T-helper 9 cell (primary cell): ENCODE data around the gene WARS2.

Experiments
- DNase-seq: peaks from one replicate; pipeline ENCODE4 v3.0.0-alpha.2; 2020

WARS2 gene

DNA sequence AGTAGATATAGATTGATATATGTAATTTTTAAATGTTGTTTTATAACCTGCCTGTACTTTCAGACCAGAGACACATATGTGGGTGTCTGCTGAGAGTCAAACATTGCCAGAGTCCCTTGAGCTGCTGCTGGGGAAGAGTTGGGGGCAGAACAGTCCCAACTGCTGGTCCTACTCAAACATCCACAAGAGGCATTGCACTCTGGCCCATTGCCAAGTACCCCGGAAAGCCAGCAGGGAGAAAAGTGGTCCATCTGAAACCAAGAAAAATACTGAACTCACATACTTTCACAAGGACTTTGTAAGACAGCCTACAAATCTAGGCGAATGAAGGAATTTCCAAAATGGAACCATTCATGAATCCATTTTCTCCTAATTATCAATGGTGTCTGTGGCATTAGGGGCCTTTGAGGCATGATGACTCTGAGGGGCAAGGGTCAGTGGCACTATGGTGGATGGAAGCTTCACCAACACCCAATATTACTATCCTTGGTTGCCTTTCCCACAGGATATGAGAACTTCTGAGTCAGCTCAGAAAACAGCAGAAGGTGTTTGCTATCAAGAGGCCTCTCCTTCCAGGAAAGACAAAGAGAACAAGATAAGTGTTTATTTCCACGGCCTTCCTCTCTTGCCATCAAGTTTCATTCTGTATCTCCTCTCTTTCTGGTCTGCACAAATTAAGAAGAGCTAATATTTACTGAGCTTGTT is 145.0 kb downstream of the WARS2 start:
- DNase-seq, result no peak

DNA sequence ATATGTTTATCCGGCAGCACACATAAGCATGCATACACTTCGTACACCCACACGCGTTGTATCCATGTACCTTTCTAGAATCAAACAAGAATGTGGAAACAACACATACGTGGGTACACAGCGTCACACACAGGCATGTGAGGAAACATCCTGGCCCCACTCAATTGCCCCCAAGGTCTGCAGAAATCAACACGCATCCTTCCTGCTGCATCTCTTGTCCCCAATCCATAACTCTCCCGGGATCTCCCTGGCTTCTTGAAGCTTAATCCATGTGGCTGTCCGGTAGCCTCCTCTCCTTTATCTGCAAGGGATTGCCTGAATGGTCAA is 146.8 kb downstream of the WARS2 start:
- DNase-seq, result no peak

DNA sequence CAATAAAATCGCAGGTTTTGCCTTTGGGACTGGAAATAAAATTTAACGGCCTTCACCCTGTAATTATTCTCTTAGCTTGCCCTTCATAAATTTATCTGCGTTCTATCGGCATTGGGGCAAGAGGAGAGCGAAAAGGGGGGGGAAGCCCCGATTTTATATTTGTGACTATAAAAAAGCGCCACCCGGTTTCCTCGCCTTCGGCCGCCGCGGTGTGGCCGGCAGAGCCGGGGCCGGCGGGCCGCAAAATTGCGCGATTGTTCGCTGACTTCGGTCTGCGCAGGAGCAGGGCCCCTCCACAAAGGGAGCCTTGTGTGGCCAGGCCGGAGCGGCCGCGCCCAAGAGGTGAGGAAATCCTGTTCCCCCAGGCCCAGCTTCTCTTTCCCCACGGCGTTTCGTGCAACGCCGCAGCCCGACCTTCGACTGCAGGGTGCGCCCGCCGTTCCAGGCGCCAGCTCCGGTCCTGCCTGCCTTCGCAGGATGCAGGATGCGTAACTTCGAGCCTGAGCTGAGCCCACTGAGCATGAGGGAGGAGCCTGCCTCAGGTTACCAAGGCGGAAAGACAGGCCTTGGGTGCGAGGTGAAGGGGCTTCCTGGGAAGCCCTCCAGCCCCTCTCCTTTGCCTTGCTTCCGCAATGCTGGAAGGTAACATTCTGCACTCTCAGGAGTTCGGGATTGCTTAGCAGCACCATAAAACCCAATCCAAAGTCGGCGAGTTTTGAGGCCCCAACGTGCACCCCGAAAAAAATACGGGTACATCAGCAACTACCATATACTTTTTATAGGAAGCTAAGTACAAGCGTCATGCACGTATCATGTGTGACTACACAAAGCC is 147.4 kb downstream of the WARS2 start:
- no peak for DNase-seq

DNA sequence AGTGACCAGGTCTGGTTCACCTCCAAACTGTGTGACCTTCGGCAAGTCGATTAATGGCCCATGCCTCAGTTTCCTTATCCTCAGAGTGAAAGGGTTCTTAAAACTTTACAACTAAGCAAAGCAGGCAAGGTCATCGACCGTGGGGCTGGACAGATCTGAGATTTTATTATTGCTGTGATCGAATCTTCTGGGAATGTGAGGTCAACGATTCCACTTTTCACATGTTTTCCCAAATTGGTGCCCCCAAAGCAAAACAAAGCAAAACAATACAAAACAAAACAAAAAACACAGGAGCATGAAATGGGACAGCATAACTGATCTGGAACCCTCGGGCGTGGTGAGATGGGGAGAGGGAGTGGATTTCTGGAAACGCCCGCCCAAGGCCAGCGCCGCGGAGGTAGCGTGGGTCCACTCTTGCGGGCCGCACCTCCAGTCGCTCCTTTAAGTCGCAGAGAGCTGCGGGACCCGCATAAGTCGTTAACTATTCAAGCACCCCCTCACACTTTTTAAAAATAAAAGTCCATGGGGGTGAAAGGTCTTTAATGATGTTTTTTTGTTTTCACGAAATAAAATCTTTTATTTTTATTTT is 148.1 kb downstream of the WARS2 start:
- DNase-seq, result no peak

DNA sequence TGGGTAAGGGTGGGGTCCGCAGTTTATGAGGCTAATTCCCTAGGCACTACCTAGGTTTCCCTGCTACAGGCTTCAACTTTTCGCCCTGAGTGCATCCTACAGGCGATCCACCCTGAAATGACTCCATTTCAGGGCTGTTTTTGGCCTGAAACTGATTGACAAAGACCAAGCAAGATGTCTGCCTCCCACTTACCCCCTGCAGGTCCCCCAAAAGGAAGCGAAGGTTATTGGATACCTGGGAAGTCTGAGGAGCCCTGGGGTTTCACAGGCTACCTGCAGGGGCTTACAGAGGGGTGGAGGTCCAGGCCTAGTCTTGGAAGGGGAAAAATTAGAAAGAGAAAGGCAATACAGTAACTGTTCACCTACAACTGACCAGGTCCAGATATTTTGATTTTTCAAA is 149.0 kb downstream of the WARS2 start:
- no peak for DNase-seq

DNA sequence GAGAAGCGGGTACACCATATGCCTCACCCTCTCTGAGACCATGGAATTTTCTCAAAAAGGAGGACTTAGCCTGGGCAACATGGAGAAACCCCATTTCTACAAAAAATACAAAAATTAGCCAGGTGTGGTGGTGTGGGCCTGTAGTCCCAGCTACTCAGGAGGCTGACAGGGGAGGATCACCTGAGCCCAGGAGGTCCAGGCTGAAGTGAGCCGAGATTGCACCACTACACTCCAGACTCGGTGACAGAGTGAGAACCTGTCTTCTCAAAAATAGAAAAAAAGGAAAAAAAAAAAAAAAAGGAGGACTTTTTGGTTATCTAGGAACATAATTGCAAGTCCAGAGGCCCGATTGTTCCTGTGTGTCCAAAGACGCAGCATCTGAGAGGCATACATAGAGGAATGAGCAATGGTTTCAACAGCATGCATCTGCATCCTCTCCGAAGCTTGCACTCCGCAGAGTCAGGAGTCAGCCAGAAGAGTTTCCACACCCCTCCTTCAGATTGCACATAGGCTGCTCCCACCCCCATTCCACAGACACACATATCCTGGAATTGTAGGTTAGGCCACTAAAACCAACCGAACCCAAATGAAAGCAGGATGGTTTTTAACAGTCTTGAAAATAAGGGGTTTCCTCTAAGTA is 149.8 kb downstream of the WARS2 start:
- no peak for DNase-seq

DNA sequence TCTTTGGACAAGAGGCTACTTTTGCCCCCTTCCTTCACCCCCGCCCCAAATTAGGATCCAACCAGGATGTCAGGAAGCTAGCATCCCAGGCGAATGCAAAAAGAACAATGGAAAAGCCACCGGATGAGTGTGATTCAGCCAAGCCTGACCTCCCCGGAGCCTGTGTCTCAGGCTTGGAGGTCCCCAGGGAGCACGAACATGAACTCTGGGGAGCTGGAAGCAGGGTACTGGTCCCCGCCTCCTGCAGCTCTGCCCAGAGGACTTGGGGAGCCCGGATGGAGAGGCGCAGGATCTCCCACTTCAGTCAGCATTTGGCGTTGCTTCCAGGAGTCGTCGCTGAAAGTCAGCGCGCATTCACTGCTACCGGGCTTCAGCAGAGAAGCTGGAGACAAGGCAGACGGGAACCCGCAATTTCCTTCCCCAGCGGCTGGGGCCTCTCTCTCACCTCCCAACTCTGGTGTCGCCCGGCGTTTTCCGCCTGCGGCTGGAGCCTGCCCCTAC is 150.5 kb downstream of the WARS2 start:
- DNase-seq, result no peak

DNA sequence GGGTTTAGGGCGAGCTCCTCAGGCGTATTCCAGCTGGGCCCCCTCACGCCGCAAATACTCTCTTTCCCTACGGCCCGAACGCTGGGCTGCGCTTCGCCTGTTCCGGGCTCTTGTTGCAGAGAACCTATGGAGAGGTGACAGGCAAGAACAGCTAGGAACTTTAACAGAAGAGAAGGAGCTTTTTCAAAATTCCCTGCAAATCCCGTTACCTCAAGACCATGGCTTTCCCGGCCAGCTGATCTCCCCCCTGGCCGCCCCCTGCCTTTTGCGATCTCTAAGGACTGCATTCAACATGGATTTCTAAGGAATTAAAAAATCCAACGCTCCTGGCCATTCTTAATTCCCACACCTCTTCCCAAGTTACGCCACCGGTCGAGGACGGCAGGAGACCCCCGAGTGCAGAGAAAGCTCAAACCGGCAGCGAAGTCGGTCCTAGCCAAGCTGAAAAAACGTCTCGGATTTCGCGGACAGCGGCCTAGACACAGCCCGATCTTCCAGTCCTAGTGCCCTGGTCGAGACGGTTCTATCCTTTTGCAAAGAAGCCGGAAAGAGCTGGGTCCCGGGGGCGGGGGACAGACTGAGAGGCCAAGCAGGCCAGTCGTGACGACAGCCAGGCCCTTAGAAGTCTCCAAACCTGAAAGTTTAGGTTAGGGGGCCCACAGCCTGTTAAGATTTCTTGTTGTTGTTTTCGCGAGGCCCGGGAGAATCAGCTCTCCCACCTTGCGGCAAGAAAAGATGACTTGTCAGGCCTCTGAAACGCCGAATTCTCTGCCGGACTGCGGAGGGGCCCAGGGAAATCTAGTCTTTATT is 151.2 kb downstream of the WARS2 start:
- no peak for DNase-seq

DNA sequence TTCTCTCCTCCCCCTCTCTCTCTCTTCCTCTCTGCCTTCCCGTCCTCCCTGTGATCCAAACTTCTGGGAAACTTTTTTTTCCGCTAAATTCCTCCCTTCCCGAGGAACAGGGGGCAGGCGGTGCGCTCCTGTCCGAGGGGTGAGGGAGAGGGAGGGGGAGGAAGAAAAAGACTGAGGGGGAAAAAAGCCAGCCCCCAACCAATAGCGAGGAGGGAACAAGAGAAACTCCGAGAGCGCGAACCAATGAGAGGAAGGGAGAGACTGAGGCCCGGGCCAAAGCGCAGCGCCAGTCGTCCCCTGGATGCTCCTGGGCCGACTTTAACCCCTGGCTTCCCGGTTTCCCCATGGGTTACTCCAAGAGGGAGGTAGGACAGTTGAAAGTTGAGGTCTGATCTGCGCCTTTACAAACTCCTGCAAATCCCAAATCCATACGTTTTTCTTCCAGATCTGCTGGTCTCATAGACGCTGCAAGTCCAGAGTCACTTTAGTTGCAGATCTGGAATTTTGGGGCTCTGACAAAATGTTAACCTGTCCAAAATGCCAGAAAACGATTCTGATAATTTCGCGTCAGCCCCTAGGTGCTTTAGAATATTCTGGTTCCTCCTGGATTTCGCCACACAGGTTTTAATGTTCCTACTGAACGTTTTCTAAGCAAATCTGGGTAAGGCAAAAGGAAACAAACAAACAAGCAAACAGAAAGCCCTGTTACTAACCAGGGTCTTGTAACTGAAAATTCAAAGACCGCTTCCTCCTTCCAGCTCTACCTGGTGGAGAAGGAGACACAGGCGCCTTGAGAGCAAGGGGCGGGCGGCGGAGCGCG is 152.1 kb downstream of the WARS2 start, which contains the start of gene TBX15:
Gene TBX15, minus strand, starts transcription at position 158 of the 820 bp plus-strand sequence. CDS start 548 bp downstream, outside the sequence.
- no peak for DNase-seq

DNA sequence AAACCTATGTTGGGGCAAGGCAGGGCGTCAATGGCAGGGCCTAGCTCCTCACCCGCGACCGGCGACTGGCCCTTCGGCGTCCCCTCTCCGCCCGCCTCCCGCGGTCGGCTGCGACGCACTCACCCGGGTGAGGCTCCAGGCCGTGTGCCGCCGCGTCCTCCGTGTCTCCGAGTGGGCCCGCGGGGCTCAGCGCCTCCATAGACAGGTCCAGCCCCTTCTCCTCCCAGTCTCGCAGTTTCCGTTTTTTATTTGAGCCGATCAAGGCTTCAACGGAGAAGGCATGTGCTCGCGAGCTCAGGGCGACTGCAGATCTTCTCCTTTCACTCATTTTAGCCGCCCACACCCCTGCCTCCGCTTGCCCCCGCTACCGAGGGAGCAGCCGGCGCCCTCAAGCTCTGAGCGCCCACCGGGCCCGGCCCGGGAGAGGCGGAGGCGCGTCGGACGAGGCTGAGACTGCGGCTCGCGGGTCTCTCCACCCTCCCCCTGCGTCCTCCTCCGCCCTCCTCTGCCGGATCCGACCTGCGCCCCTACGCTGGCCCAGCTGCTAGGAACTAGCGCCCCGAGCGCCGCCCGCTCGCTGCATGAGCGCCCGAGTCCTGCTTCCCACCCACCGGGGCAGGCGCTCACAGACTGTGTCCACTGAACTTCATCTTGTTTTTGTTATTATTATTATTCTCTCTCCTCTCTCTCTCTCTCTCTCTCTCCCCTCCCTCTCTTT is 152.8 kb downstream of the WARS2 start:
- no peak for DNase-seq

DNA sequence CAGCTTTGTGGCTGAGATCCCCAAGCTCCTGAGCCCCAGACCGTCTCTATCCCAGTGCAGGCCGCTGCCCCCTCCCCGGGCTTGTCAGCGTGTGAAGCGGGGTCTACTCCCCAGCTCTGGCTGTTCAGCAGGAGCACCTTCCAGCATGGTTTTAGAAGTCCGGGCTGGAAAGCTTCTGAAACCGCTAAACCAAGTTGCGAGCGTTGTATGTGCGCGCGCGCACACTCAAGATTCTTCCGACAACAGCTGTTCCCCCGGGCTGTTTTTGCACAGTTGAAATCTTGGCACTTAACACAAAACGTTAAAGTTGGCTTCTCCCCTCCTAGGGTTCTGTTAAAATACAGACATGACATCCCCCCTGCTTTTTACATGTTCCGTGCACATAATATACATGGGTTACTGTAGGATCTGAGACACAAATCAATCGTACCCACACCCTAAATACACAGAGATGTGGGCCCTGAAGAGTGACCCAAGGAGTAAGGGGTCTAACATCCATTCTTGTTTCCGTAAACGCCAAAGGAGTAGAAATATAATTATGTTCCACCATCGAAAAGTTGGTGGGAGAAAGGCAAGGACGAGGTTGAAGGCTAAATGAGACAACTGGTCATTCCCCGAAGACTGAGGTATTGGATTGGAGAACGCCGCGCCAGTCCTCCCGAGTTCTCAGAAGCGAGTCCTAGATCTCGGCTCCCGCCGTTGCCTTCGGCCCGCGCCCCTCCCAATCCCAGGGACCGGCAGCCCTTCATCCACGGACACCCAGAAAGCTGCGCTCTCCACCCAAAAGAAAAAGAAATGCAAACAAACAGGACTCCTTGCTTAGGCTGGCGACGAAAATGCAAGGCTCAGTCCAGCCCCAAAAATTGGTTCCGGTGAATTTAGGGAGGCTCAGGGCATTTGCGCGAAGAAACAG is 153.6 kb downstream of the WARS2 start:
- no peak for DNase-seq

DNA sequence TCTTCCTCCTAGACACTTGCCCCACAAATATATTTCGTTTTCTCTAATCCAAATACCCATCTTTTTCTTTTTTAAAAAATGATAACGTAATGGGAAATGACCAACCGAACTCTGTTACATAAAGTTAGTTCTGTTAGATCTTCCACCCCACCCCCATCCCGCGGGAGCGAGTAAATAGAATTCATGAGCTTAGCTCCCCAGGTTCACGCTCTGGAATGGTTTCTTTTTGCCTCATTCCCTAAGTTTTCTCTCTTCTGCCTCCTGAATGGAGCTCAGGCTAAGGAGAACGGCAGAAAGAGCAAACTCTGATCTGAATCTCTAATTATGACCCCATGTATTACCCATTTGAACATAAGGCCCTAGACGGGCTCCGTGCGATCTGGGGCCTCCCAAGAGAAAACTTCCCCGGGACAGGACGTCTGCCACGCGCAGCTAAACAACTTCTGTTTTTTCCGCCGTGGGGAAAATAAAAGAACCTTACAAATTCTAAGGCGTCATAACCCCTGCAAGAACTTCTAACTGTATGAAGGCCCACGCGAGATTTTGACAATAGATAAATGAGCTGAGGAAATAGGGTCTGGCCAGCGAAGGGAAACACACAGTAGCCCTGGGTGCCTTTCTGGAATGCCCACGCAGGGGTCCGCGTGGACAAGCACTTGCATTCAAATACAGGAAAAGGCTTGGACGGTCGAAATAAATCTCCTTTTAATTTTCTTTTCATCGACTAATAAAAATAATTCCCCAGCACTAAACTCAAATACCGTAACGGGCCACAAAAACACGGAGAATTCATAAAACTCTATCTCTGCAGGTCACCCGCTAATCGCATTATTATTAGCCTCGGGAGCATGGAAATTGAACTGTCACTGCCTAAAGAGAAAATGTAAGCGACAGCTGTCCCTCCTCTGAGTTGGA is 154.6 kb downstream of the WARS2 start:
- no peak for DNase-seq

DNA sequence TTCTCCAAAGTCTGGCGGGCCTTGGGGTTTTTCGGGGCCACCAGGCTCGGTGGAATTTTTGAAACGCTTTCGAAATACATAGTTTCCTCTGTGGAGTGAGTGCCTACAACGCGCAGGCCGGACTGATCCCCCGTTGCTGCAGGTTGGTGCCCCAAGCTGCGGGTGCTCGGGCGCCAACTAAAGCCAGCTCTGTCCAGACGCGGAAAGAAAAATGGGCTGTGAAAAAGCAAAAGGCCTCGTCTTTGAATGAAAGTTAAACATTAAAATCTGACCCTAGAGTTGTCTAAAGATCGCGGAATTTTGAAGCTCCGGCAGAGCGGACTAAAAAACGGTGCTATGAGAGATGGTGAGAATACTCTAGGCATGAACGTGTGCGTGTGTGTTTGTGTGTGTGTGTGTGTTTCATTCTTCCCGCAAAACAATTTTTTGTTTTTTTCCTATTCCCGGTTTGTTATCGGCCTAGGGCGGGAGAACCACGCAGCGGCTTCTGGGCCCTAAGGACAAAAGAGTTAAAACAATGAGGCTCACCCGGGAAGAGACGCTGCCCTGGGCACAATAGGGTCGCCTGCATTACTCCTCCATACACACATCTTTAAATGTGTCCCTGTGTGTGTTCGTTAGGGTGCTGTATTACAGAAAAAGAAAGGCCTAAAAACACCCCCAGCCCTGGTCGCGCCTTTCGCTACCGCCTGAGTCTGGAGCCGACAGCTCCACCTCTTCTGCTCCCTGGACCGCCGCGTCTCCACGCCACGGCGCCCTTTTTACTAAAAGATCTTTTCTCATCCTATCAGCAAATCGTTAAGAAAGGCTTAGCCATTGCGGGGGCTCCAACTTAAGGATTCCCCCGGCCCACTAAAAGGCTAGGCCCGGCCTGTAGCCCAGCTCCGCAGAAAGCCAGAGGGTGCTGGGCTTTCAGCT is 155.5 kb downstream of the WARS2 start:
- DNase-seq, result no peak

DNA sequence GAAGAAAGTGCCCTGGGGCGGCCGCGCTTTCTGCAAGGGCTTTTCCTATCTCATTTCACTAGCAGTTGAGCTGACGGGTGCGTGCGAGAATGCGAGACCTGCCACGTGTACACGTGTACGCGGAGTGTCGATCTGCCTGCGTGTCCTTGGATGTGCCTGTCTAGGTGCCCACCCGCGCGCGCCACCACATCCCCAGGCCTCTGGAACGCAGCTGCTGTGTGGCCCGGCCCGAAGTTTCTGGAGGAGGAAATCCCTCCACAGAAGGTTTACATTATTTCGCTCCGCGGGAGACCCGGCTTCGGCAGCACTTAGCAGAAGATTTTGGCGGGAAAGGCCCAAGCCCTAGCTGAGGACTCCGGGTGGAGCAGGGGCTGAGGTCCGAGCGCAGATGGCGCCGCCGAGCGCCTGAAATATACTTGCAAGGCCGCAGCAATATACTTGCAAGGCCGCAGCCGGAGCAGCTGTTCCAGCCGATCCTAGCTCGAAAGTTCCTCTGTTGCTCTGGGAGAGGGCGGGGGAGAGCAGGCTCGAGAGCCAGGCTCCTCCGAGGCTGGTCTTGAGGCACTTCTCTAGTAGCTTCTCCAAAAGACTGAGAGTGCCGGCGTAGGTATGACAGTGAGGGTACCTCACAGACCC is 156.2 kb downstream of the WARS2 start:
- no peak for DNase-seq

DNA sequence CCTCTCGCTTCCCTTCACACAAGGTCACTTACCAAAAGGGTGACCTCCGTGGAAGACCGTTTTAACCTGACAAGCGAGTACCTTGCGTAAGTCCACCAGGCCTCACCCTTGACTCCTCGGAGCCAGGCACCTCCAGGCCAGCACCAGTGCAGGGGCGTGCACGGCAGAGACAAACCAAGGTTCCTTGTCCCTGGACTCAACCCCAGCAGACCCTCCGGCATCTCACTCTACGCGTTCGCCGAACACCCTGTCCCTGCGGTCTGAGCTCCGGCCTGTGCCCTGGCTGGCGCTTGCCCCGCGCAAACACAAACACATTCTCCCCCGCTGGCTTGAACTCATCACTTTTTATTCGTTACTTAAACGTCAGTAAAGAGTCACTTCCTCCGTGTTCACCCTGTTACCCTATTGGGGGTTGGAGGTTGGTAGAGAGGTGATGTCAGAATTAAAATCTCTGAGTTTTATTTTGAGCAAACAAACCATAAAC is 156.9 kb downstream of the WARS2 start:
- no peak for DNase-seq

DNA sequence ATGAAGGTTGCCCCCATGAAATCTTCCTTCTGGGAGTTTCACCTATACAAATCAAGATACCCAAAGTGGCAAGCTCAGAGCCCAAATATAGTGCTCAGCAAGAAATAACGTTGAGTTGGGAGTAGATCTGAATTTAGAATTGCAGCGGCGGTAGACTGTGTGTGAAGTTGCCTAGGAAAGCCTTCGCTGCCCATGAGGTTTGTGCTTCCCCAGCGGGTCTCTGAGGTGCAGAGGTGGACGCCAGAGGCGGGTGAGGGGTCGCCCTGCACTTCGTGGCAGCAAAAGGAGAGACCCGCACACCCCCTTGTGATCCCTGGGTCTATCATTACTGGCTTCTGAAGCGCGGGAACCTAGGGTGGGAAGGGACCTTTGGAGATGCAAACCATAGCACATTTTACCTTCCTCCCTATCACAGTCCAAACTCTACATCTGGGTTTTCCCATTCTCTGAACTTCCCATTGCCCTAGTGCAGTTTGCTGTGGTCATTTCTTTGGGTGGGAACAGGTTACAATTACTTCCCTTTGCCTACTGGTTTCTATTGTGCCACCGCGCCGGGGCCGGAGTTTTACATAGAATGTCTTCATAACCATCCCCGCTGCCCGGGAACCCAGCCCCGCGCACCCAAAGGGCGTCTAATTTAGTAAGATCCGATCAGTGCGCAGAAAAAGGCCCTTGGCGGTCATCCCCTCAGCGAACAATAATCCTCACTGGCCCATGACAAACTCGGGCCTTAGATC is 157.5 kb downstream of the WARS2 start:
- DNase-seq, result no peak
